B cell (primary cell): Measurements from ENCODE around the gene MCEE. TPM values are rescaled to one million over a fixed set of nuclear protein-coding genes. Genes with fewer than 3 reads are reported as not detected.
"Not testable (repeated sequence)": the region's sequence is repeated elsewhere in the genome, so short reads cannot be mapped to it uniquely, and the experiment has no call there.

Experiments used
- ATAC-seq: fragments of 200-7000 bp; cut with Tn5 transposase; one replicate; pipeline ENCODE4 v1.10.0; 2021; ENCODE audit warnings: low read depth, mild to moderate bottlenecking, moderate number of reproducible peaks, moderate library complexity
- CTCF ChIA-PET: fragments of 350-600 bp; sonication (Branson Sonifier 250); formaldehyde crosslinking; loops from one replicate; lab custom pipeline; 2021; ENCODE audit warnings: antibody characterized with exemption, inconsistent platforms; lab: Charles Lee
- POLR2A ChIA-PET: fragments of 350-600 bp; sonication (Branson Sonifier 250); formaldehyde crosslinking; loops from one replicate; lab custom pipeline; 2021; ENCODE audit warnings: antibody characterized with exemption; lab: Charles Lee
- DNase-seq: peaks from one replicate; pipeline ENCODE4 v3.0.0; 2013
- H2AFZ ChIP-seq: 2 replicates; pipeline ENCODE4 v1.6.1; 2012; ENCODE audit warnings: mild to moderate bottlenecking, low read depth, low read length; ENCODE audit not compliant: insufficient read depth, poor library complexity, severe bottlenecking
- H3K27ac ChIP-seq, 2 donors: 1 replicate in 1 of 2; 2 replicates in 1 of 2; pipeline ENCODE4 v1.5.1; 2012 to 2013; ENCODE audit warnings: low read length in 2 of 2, mild to moderate bottlenecking in 2 of 2, moderate library complexity in 1 of 2
- H3K27me3 ChIP-seq, 4 experiments: fragments of 200-600 bp in 1 of 4; sonication (generic) in 1 of 4; replicated peaks in 1 of 4; 1 replicate in 2 of 4; 2 replicates in 2 of 4; pipeline versions ENCODE4 v1.6.1 to v1.7.0; 2013 to 2016; ENCODE audit warnings: low read length in 3 of 4, mild to moderate bottlenecking in 2 of 4, mixed read lengths in 1 of 4, moderate library complexity in 1 of 4; ENCODE audit not compliant: insufficient read depth in 4 of 4, control insufficient read depth in 3 of 4; ENCODE audit errors: control extremely low read depth in 1 of 4
- H3K36me3 ChIP-seq, 2 experiments: replicated peaks in 1 of 2; 1 replicate in 1 of 2; 2 replicates in 1 of 2; pipeline versions ENCODE4 v1.6.1 to v1.7.1; 2013; ENCODE audit warnings: low read length in 1 of 2; ENCODE audit not compliant: insufficient read depth in 2 of 2, control insufficient read depth in 1 of 2; ENCODE audit errors: control extremely low read depth in 1 of 2, extremely low read depth in 1 of 2
- H3K4me1 ChIP-seq, 2 donors: fragments of 200-600 bp in 1 of 2; sonication (generic) in 1 of 2; 1 replicate in 1 of 2; 2 replicates in 1 of 2; pipeline versions ENCODE4 v1.5.1 to v1.6.1; 2013 to 2017; ENCODE audit warnings: low read length in 2 of 2; ENCODE audit not compliant: control insufficient read depth in 2 of 2, insufficient read depth in 2 of 2
- H3K4me2 ChIP-seq: replicated peaks from 2 replicates; pipeline ENCODE3; 2012; ENCODE audit warnings: mild to moderate bottlenecking, low read depth, low read length; ENCODE audit not compliant: poor library complexity, severe bottlenecking
- H3K4me3 ChIP-seq, 5 experiments: fragments of 200-600 bp in 1 of 5; sonication (generic) in 1 of 5; 1 replicate in 3 of 5; 2 replicates in 2 of 5; pipeline versions ENCODE4 v1.5.1 to v1.7.0; 2011 to 2016; ENCODE audit warnings: low read length in 4 of 5, mild to moderate bottlenecking in 4 of 5, low read depth in 2 of 5, control low read depth in 1 of 5, moderate library complexity in 1 of 5; ENCODE audit not compliant: insufficient read depth in 1 of 5; ENCODE audit errors: control extremely low read depth in 1 of 5, extremely low read depth in 1 of 5
- H3K79me2 ChIP-seq: fragments of 200-600 bp; sonication (generic); one replicate; pipeline ENCODE4 v1.6.0; 2016; ENCODE audit warnings: low read length; ENCODE audit not compliant: control insufficient read depth, insufficient read depth
- H3K9ac ChIP-seq: fragments of 200-600 bp; sonication (generic); 2 replicates; pipeline ENCODE4 v1.6.1; 2017; ENCODE audit warnings: mild to moderate bottlenecking, low read length, moderate library complexity
- H3K9me3 ChIP-seq, 3 donors: one replicate each; pipeline versions ENCODE4 v1.6.1 to v1.7.1; 2013; ENCODE audit warnings: low read length in 2 of 3; ENCODE audit not compliant: control insufficient read depth in 2 of 3, insufficient read depth in 1 of 3; ENCODE audit errors: control extremely low read depth in 1 of 3
- H4K20me1 ChIP-seq: 2 replicates; pipeline ENCODE4 v1.6.0; 2012; ENCODE audit warnings: mild to moderate bottlenecking, low read length; ENCODE audit not compliant: insufficient read depth, control insufficient read depth, poor library complexity, severe bottlenecking
- H3K27ac Mint-ChIP-seq: one replicate; pipeline ENCODE4 v1.8.0; 2021; ENCODE audit warnings: mixed read lengths
- H3K27me3 Mint-ChIP-seq: one replicate; pipeline ENCODE4 v1.8.0; 2021; ENCODE audit warnings: mixed read lengths
- H3K4me1 Mint-ChIP-seq: one replicate; pipeline ENCODE4 v1.8.0; 2021; ENCODE audit warnings: mixed read lengths
- H3K4me3 Mint-ChIP-seq: one replicate; pipeline ENCODE4 v1.8.0; 2021; ENCODE audit warnings: mixed read lengths
- H3K9me3 Mint-ChIP-seq: one replicate; pipeline ENCODE4 v1.8.0; 2022; ENCODE audit warnings: mixed read lengths; ENCODE audit not compliant: insufficient read depth
- EZH2 ChIP-seq: IDR thresholded peaks from 2 replicates; pipeline ENCODE4 v1.6.1; 2012; ENCODE audit warnings: borderline replicate concordance, low read depth, mild to moderate bottlenecking, moderate library complexity, low read length; ENCODE audit not compliant: insufficient read depth, poor library complexity, severe bottlenecking
- WGBS: methylation state at CpG from one replicate; pipeline ENCODE4 v1.1.5; 2013; ENCODE audit warnings: missing lambda C conversion rate; ENCODE audit not compliant: insufficient coverage; 5-methylcytosine and 5-hydroxymethylcytosine counted together
- intact Hi-C: fragments of 100-400 bp; cut with micrococcal nuclease; formaldehyde crosslinking; loops from one replicate; pipeline ENCODE4 v1.10.0; 2022
- polyA minus RNA-seq: library from RNA; depleted of rRNA, polyadenylated mRNA; stranded (reverse); fragments of >200 nt; gene quantifications from 2 replicates; pipeline ENCODE4 v1.2.3, GENCODE V29; 2012
- polyA plus RNA-seq: library from polyadenylated mRNA; depleted of rRNA; stranded (reverse); fragments of >200 nt; gene quantifications from 2 replicates; pipeline ENCODE4 v1.2.3, GENCODE V29; 2012
- total RNA-seq, 2 donors: library from RNA; stranded (reverse); fragments of 120-200 nt in 1 of 2; gene quantifications; 1 replicate in 1 of 2; 2 replicates in 1 of 2; pipeline versions ENCODE4 v1.2.3 to v1.2.4, GENCODE V29; 2013 to 2022
- TF ChIP-seq, protein P1 (sequence below): fragments of 200-600 bp; IDR thresholded peaks from one replicate; pipeline ENCODE4 v1.8.0; 2022; ENCODE audit warnings: antibody characterized with exemption, mild to moderate bottlenecking

The MCEE gene
- total RNA-seq = 17.6 and 21.7 TPM in 2 replicates
- 19.4 TPM for total RNA-seq (2013)
- 13.1 and 13.8 TPM in 2 replicates for polyA plus RNA-seq
- 11.0 and 16.1 TPM in 2 replicates for polyA minus RNA-seq

DNA sequence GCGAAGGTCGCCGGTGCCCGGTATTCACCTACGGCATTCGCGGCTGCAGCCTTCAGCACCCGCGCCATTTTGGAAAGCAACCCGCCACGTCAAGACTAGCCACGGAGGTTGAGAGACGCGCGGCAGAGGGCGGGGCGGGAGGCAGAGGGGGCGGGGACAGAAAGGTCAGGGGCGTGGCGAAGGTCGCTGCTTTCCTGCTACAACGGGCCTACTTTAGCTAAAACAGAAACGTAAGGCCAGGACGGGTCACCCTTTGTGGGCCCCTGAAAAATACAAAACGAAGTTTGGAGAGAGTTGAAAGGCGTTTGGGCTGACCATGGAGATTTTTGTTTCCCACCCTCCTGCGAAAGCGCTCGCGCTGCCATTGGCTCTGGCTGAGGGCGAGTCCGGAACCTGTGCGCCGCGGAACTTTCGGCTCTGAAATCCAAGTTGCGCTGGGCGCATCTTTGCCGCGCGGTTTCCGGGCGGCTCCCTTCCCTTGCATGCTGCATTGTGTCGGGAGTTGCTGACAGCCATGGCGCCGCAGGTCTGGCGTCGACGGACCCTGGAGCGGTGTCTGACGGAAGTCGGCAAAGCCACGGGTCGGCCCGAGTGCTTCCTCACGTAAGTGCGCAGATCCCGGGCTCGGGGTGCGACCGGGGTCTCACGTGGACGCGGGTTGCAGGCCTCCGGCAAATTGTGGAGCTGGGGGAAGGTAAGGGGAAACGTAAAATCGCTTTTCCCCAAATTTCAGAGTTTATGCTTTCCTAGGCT lies at the start of gene MCEE, which contains the start of gene MPHOSPH10:
Gene MCEE (minus strand): TSS at position 78 of the 753 bp plus-strand sequence. CDS start 10 bp downstream, at position 68.
Gene MPHOSPH10 (plus strand): TSS at position 483 of the 753 bp plus-strand sequence. CDS start 32 bp downstream, at position 515.
- TF ChIP-seq, protein P1, sequence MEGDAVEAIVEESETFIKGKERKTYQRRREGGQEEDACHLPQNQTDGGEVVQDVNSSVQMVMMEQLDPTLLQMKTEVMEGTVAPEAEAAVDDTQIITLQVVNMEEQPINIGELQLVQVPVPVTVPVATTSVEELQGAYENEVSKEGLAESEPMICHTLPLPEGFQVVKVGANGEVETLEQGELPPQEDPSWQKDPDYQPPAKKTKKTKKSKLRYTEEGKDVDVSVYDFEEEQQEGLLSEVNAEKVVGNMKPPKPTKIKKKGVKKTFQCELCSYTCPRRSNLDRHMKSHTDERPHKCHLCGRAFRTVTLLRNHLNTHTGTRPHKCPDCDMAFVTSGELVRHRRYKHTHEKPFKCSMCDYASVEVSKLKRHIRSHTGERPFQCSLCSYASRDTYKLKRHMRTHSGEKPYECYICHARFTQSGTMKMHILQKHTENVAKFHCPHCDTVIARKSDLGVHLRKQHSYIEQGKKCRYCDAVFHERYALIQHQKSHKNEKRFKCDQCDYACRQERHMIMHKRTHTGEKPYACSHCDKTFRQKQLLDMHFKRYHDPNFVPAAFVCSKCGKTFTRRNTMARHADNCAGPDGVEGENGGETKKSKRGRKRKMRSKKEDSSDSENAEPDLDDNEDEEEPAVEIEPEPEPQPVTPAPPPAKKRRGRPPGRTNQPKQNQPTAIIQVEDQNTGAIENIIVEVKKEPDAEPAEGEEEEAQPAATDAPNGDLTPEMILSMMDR = no peak
- no peak for TF ChIP-seq EZH2
- DNase-seq = peak; percentile 92
- peak within 1 kb of the TSS; percentile 84 for H3K9ac ChIP-seq
- H3K79me2 ChIP-seq = peaks cover 42% of the 10 kb centered on the region
- ATAC-seq = peak; percentile 93
- intact Hi-C loops = loop anchor here (1.0 to 10.0 kb wide), 7 partner anchors 58 to 200 kb away; partner anchors contain the start of genes NAGK, PAIP2B, TEX261 and ZNF638
- H4K20me1 ChIP-seq = no peaks in the 10 kb centered on the region
- no peaks in the 10 kb centered on the region for H3K9me3 Mint-ChIP-seq
- no peak within 1 kb of the TSS for H3K4me3 Mint-ChIP-seq
- POLR2A ChIA-PET = interaction anchor here (0.7 to 2.9 kb wide), 4 partner anchors 60 to 201 kb away, joined by 3 to 52 read pairs (median 4); partner anchors contain the start of genes NAGK and ZNF638
- H3K27ac ChIP-seq = peak within 1 kb of the TSS; percentile 73 to 81
- H3K27me3 ChIP-seq = no peaks in the 10 kb centered on the region
- peaks cover 4 to 12% of the 10 kb centered on the region in 2 experiments for H3K36me3 ChIP-seq
- H3K4me1 ChIP-seq = peaks cover 20 to 25% of the 10 kb centered on the region in 2 donors
- H3K27ac Mint-ChIP-seq = no peak within 1 kb of the TSS
- peaks cover 19% of the 10 kb centered on the region for H3K4me1 Mint-ChIP-seq
- H3K4me3 ChIP-seq = peak within 1 kb of the TSS; percentile 82 to 97 (median 90)
- WGBS = under 1% methylated on average over 64 of the region's 67 CpGs
- CTCF ChIA-PET = interaction anchor here (0.7 to 2.5 kb wide), 11 partner anchors 24 to 362 kb away, joined by 3 to 11 read pairs (median 4); partner anchors contain the start of genes ADD2, NAGK, PAIP2B and ZNF638
- no peaks in the 10 kb centered on the region for H3K9me3 ChIP-seq
- no peaks in the 10 kb centered on the region for H3K27me3 Mint-ChIP-seq
- H2AFZ ChIP-seq = peak within 1 kb of the TSS; percentile 93
- H3K4me2 ChIP-seq = peak within 1 kb of the TSS; percentile 83

DNA sequence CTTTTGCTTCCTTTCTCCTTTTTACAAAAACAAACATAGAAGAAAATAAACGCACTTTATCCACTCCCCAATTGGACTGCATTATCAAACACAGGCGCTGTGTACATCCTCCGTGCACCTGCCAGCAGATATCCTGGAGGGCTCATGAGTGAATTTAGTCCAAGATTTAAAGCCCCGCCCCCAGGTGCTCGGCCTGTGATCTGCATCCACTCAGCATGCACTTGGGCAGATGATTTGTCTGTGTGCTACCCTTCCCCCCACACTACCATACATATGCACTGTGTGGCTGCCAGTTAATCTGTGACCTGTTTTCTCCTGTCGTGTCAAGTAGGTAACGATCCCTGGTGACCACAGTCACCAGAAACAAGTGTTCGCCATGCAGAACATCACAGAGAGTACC lies 48.8 kb upstream of the MCEE start:
- H3K9me3 Mint-ChIP-seq, H3K9ac ChIP-seq, H3K36me3 ChIP-seq, POLR2A ChIA-PET, H3K4me2 ChIP-seq, H3K79me2 ChIP-seq, H2AFZ ChIP-seq, H3K27ac Mint-ChIP-seq, CTCF ChIA-PET, H3K4me3 ChIP-seq, DNase-seq, H3K4me3 Mint-ChIP-seq, H4K20me1 ChIP-seq, H3K4me1 Mint-ChIP-seq, H3K4me1 ChIP-seq, intact Hi-C loops, H3K27me3 ChIP-seq, H3K27ac ChIP-seq, ATAC-seq, H3K9me3 ChIP-seq: not testable (repeated sequence)
- 87% methylated on average over 8 of the region's 8 CpGs for WGBS
- H3K27me3 Mint-ChIP-seq = peaks cover 19% of the 10 kb centered on the region
